Measurements from ENCODE around the gene ZNF674. TPM values are rescaled to one million over a fixed set of nuclear protein-coding genes. Genes with fewer than 3 reads are reported as not detected.

Gene ZNF674
- total and polyA plus RNA-seq, 2 of the 4 experiments (the other 2 are of a cell fraction): 2.2 to 13.4 TPM

GRCh38 chrX:46553935-46554334 lies 8.7 kb upstream of the ZNF674 start:
- dilution Hi-C loops (cut with HindIII; ENCODE audit: low sequenced_read_pairs, unreplicated experiment) (no loop called here), intact Hi-C loops (cut with micrococcal nuclease) (loop anchor here (2.0 to 10.0 kb wide), 2 partner anchors 89 to 541 kb away; no protein-coding TSS in a partner anchor), in situ Hi-C loops (cut with MboI; ENCODE audit: low sequenced_read_pairs) (loop anchor here (10.0 kb wide), 1 partner anchor 91 kb away; no protein-coding TSS in a partner anchor)
- Histone ChIP-seq H4K20me1 (ENCODE audit: insufficient read depth, low read length) (no peaks in the 10 kb centered on the region), H2BK20ac (ENCODE audit: low read depth, low read length) (no peak overlapping the region), H4K8ac (ENCODE audit: low read depth in 2 of 2, low read length in 2 of 2) (no peak overlapping the region), H3K4me1 (ENCODE audit: control insufficient read depth, insufficient read depth, low read length) (no peaks in the 10 kb centered on the region), H3K4ac (ENCODE audit: low read depth, low read length) (no peak overlapping the region), H3K4me3 (ENCODE audit: insufficient read depth, low read depth, low read length) (no peak overlapping the region), H2AK5ac (ENCODE audit: low read depth, low read length) (no peak overlapping the region), H2BK120ac (ENCODE audit: low read depth, low read length) (no peak overlapping the region), H2BK5ac (ENCODE audit: low read depth, low read length, poor library complexity, severe bottlenecking) (no peak overlapping the region), H3K27me3 (ENCODE audit: control insufficient read depth, insufficient read depth, low read length) (no peaks in the 10 kb centered on the region), H2BK15ac (ENCODE audit: low read depth, low read length) (no peak overlapping the region), H3K36me3 (ENCODE audit: control insufficient read depth, insufficient read depth, low read length) (no peaks in the 10 kb centered on the region; the same call in 1 of the 2 replicates), H3K79me1 (ENCODE audit: low read depth in 1 of 2, low read length in 2 of 2) (peaks cover 5 to 8% of the 10 kb centered on the region in 2 experiments; a peak in 2 of 4 replicates), H3K18ac (ENCODE audit: low read depth, low read length) (no peak overlapping the region), H3K9me3 (ENCODE audit: control insufficient read depth, insufficient read depth, low read length) (no peaks in the 10 kb centered on the region), H3K9me1 (ENCODE audit: insufficient read depth, low read length) (no peaks in the 10 kb centered on the region), H3K56ac (ENCODE audit: extremely low read depth, insufficient read depth, low read length) (no peak overlapping the region), H3K23ac (ENCODE audit: low read depth, low read length) (no peak overlapping the region), H3K9ac (ENCODE audit: low read depth, low read length) (no peak overlapping the region), H3K4me2 (ENCODE audit: low read depth, low read length) (no peak overlapping the region), H4K91ac (ENCODE audit: insufficient read depth, low read depth, low read length) (no peak overlapping the region), H2AK9ac (replicated peaks; ENCODE audit: low read depth, low read length, poor library complexity) (no peak overlapping the region), H3K27ac (ENCODE audit: insufficient read depth, low read length) (no peak overlapping the region), H3K14ac (replicated peaks; ENCODE audit: low read depth, low read length) (no peak overlapping the region), H4K5ac (ENCODE audit: low read depth, low read length) (no peak overlapping the region), H2AFZ (replicated peaks; ENCODE audit: low read length, poor library complexity) (no peak overlapping the region)
- DNase-seq: no peak
- BruUV-seq (replicated peaks): no TSS peak
- TF ChIP-seq BHLHE40 (IDR thresholded peaks at IDR 0.05; ENCODE audit: low read depth, low read length) (no peak), RFX5 (IDR thresholded peaks at IDR 0.05; ENCODE audit: low read depth, low read length) (no peak), CTCF (conservative IDR thresholded peaks at IDR 0.05; ENCODE audit: low read depth, low read length) (no peak), MAFK (IDR thresholded peaks at IDR 0.05; ENCODE audit: low read depth, low read length) (no peak), POLR2A (IDR thresholded peaks at IDR 0.05; ENCODE audit: low read depth, low read length) (no peak), FOS (IDR thresholded peaks at IDR 0.05; ENCODE audit: low read depth, low read length) (no peak), CEBPB (IDR thresholded peaks at IDR 0.05; ENCODE audit: low read depth, low read length) (no peak), SMC3 (IDR thresholded peaks at IDR 0.05; ENCODE audit: low read depth, low read length) (no peak), USF2 (IDR thresholded peaks at IDR 0.05; ENCODE audit: low read depth, low read length) (no peak), RCOR1 (IDR thresholded peaks at IDR 0.05; ENCODE audit: insufficient replicate concordance, low read length) (no peak), RAD21 (IDR thresholded peaks at IDR 0.05; ENCODE audit: low read length) (no peak), MXI1 (IDR thresholded peaks at IDR 0.05; ENCODE audit: borderline replicate concordance, low read depth, low read length) (no peak), ELK1 (IDR thresholded peaks at IDR 0.05; ENCODE audit: borderline replicate concordance, low read depth, low read length) (no peak), NFE2L2 (IDR thresholded peaks at IDR 0.05; ENCODE audit: low read depth, low read length) (no peak), CHD1 (IDR thresholded peaks at IDR 0.05; ENCODE audit: low read depth, low read length) (no peak)
- ATAC-seq (ENCODE audit: low read depth): no peak
- POLR2A ChIA-PET (ENCODE audit: unreplicated experiment): no interaction called here
- CTCF ChIA-PET: interaction anchor here (0.6 kb wide), 1 partner anchor 13 kb away, joined by 3 read pairs; no protein-coding TSS in a partner anchor
- WGBS, 2 experiments (ENCODE audit: extremely low coverage in 2 of 2, insufficient read length in 1 of 2): 83% methylated on average over 4 of the region's 5 CpGs; no CpG with 5 or more reads in 1 of the 2 experiments

All from IMR-90 (cell line).